DMS79 treated with DMSO at 0.1 percent for 48 hours (cell line): ENCODE data around the gene OR3A2.
"Not testable (repeated sequence)": the region's sequence is repeated elsewhere in the genome, so short reads cannot be mapped to it uniquely, and the experiment has no call there.

Experiments
- DNase-seq: peaks from one replicate; lab custom pipeline; 2025; lab: John Stamatoyannopoulos, UW

The OR3A2 gene

DNA sequence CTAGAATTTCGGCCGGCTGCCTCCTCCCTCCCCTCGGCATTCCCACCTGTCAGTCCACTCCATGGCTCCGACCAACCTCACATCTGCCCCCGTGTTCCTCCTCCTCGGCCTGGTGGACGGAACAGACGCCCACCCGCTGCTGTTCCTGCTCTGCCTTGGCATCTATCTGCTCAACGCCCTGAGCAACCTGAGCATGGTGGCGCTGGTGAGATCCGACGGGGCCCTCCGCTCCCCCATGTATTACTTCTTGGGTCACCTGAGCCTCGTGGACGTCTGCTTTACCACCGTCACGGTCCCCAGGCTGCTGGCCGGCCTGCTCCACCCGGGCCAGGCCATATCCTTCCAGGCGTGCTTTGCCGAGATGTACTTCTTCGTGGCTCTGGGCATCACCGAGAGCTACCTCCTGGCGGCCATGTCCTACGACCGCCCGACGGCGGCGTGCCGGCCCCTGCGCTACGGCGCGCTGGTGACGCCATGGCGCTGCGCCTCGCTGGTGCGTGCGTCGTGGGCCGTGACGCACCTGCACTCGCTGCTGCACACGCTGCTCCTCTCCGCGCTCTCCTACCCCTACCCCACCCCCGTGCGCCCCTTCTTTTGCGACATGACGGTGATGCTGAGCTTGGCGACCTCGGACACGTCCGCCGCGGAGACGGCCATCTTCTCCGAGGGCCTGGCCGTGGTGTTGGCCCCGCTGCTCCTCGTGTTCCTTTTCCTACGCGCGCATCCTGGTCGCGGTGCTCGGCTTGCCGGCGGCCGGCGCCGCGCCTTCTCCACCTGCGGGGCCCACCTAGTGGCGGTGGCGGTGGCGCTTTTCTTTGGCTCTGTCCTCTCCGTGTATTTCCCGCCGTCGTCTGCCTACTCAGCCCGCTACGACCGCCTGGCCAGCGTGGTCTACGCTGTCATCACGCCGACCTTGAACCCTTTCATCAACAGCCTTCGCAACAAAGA is at the start of gene OR3A2:
OR3A2 (minus strand) TSS at position 440 of the 948 bp plus-strand sequence.
- no peak for DNase-seq

DNA sequence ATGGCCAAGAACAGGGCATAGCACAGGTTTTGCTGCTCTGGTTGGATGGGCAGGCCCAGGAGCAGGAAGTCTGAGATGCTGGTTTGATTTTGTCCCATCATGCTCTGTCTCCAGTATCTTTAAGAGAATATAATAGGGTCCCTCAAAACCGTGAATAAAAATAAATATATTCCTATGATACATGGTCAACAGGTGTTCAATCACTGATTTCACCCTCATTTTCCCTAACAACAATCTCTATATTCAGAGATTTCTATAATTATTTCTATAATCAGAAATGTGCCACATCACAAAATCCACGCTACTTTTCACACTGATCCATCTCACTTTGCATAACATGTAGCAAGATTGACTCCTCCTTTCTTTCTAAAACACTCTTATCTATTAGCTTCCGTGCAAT is 47.6 kb upstream of the OR3A2 start, which contains the start of gene OR1E2:
OR1E2 (minus strand) TSS at position 101 of the 400 bp plus-strand sequence; CDS start at position 101, 0 bp downstream.
- no peak for DNase-seq

DNA sequence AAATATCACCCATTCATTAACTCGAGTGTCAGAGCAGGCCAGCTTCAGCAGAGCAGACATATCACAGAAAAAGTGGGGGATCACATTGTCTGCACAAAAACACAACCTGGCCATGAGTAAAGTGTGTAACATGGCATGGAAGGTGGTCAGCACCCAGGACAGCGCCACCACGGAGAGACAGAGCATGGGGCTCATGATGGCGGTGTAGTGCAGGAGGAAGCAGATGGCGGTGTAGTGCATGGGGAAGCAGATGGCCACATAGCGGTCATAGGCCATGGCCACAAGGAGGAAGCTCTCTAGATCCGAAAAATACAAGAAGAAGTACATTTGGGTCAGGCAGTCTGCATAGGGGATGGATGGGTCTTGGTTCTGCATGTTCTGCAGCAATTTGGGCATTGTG is 47.1 kb upstream of the OR3A2 start:
- not testable (repeated sequence) for DNase-seq

DNA sequence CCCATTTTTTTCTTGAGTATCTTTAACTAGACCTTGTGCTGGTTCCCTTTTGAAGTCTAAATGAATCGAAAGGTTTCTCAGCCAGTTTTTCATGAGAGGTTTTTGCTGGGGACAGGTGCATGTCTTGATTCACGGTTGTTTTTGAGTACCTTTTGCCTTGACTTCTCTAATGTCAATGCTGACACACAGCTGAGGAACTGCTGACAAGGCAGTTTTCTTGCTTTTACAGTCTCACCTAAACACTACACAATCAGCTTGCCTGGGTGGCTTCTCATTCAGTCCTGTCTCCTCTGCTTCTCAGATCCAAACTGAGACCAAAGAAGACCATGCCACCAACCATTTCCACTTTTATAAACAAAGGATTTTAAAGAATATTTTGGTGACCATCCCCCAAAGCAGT is 32.1 kb upstream of the OR3A2 start:
- DNase-seq = no peak

DNA sequence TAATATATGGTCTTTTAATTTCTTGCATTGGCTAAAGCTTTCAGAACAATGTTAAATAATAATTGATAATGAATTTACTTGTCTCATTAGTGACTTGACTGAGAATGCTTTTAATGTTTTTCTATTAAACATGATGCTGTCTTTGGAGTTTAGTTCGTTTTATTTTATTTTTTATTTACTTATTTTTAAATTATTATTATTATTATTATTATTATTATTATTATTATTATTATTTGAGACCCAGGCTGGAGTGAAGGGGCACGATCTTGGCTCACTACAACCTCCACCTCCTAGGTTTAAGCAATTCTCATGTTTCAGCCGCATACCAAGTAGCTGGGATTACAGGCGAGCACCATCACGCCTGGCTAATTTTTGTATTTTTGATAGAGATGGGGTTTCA is 29.5 kb upstream of the OR3A2 start:
- no peak for DNase-seq

- DNase-seq = not testable (repeated sequence)
These were observed 26.1 kb upstream of the OR3A2 start for GRCh38 chr17:3412216-3412615.

- no peak for DNase-seq
These were observed 25.0 kb upstream of the OR3A2 start, which contains the start of gene OR3A3 for GRCh38 chr17:3411070-3411469. Gene OR3A3 (plus strand): TSS chr17:3411370.

DNA sequence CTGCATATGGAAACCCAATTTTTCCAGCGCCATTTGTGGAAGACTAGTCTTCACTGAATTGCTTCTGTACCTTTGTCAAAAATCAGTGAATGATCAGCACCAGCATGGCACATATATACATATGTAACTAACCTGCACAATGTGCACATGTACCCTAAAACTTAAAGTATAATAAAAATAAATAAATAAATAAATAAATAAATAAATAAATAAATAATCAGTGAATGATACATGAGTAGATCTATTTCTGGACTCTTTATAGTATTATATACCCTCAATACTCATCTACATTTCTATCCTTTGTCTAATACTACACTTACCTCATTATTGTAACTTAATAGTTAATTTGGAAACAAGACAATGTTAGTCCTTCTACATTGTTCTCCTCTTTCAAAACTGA is 17.7 kb upstream of the OR3A2 start:
- not testable (repeated sequence) for DNase-seq

DNA sequence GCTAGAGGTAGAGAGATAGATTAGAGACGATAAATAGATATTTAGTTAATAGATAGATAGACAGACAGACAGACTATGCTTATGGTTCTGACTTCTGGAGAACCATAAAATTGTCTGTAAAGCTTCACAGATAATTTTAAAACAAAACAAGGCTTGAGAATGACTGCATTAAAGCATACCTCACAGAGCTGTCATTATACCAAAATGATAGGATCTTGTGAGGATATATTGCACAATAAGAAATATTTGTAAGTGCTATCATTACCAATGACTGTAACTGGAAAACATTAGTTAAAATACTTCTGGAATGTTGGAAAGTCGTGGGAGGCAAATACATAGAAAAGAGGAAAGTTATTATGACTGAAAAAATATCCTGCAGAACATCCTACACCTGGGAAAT is 15.7 kb upstream of the OR3A2 start:
- no peak for DNase-seq

DNA sequence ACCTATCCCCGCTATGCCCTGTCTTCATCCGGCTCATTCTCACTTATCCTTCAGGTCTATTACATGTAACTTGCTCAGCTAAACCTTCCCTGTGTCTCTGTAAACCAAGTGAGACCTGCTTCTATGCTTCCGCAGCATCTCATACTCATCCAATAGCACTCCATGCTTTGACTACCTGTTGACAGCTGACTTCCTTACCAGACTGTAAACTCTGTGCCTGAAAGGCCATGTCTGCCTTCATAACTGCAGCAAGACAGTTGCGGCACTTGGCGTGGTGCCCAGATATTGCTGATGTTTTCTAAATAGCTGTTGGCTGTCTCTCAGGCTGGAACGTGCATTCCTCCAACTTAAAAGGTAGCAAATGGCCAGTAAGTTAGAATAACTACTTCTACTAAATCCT is 13.9 kb upstream of the OR3A2 start:
- no peak for DNase-seq

GRCh38 chr17:3398310-3398709 is 12.2 kb upstream of the OR3A2 start, which contains the start of gene OR1E1:
Gene OR1E1 (minus strand): TSS chr17:3398410. CDS start chr17:3398410, 0 bp downstream.
- no peak for DNase-seq

GRCh38 chr17:3397801-3398200 is 11.7 kb upstream of the OR3A2 start:
- not testable (repeated sequence) for DNase-seq

GRCh38 chr17:3389791-3390190 is 3.7 kb upstream of the OR3A2 start:
- DNase-seq = no peak

DNA sequence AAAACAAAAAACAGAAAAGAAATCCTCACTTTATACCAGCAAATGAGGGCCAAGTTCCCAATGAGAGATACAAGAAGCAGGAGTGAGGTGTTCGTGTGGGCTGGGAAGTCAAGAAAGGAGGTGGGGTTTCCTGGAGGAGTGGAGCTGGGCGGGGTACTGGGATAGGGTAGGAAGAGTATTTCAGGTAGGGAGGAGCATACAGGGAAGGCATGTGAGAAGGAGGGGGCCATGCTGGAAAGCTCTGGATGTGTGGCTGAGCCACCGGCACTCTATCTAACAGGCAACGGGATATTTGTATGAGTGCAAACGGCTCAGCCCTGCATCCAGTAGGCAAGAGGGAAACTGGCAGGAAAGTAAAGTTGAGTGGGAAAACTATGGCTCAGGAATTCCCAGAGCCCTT is 4.2 kb downstream of the OR3A2 start:
- DNase-seq = no peak

GRCh38 chr17:3378321-3378720 is 7.8 kb downstream of the OR3A2 start:
- no peak for DNase-seq

DNA sequence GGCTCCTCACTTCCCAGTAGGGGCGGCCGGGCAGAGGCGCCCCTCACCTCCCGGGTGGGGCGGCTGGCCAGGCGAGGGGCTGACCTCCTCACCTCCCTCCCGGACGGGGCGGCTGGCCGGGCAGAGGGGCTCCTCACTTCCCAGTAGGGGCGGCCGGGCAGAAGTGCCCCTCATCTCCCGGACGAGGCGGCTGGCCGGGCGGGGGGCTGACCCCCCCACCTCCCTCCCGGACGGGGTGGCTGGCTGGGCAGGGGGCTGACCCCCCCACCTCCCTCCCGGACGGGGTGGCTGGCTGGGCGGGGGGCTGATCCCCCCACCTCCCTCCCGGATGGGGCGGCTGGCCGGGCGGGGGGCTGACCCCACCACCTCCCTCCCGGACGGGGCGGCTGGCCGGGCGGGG is 14.9 kb downstream of the OR3A2 start:
- not testable (repeated sequence) for DNase-seq

DNA sequence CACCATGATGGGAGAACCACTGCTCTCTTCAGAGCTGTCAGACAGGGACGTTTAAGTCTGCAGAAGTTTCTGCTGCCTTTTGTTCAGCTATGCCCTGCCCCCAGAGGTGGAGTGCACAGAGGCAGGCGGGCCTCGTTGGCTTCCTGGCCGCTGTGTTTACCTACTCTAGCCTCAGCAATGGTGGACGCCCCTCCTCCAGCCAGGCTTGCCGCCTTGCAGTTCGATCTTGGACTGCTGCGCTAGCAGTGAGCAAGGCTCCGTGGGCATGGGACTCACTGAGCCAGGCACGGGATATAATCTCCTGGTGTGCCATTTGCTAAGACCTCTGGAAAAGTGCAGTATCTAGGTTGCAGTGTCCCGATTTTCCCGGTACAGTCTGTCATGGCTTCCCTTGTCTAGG is 43.3 kb downstream of the OR3A2 start:
- not testable (repeated sequence) for DNase-seq

DNA sequence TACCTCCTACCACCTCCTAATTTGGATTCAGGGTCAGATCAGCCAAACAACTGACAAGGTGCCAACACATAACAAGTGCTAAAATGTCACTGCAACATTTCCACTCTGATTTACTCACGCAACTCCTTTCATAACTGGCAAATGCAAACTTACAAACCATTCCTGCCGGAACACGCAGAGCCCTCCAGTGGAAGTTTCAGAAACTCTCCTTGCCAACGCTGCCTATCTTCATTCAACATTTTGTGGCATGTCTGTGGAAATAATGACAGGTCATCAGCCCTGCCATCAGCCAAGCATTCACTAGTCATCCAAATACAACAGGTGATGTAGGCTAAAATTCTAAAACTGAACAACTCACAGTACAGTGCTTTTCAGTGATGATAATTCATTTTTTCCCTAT is 50.2 kb downstream of the OR3A2 start:
- DNase-seq = no peak

DNA sequence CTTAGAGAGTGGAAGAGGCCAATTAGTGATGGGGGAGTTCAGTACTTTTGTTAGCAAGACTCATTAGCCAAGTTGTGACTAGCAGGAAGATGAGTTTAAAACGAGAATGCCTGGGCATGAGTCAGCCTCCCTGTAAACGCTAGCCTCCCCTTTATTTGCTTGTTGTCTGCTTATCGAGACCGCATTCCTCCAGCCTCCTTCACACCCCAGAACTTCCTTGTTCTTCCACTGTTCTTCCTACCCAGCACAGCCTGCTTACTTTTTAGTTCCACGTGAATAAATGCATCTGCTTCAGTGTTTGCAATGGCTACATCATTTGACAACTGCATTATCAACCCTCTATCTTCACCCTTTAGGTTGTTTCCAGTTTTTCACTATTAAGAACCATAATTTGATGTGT is 67.8 kb downstream of the OR3A2 start:
- DNase-seq = no peak

DNA sequence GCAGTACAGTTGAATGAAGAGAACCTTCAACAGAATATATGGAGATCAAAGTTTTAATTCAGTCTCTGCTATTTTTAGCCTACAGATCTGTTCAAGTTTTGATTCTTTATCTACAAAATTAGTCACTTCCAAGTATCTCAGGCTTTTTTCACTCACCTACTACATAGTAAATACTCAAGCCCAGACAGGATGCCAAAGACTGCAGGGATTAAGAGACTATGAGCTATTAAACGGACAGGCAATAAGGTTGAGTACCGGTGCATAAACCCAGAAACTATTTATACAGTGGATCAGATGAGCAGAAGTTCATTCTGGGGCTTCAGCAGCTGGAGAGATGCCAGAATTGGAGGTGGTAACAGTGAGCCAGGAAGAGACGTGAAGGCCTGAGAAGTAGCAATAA is 69.3 kb downstream of the OR3A2 start:
- DNase-seq = no peak

DNA sequence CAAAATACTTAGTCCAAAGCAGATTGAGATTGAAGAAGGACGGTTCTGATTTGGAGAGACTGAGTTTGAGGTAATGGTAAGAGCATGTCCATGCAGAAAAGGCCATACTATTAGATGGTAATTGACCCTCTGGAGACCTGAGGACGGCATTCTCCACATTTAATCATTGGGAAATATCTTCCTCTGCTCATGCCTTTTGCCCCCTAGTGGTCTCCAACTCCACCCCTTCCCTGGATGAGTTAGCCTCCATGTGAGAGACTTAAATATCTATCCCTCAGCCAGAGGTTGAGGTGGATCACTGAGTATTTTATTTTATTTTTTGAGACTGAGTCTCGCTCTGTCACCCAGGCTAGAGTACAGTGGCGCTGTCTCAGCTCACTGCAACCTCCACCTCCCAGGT is 77.5 kb downstream of the OR3A2 start:
- no peak for DNase-seq

DNA sequence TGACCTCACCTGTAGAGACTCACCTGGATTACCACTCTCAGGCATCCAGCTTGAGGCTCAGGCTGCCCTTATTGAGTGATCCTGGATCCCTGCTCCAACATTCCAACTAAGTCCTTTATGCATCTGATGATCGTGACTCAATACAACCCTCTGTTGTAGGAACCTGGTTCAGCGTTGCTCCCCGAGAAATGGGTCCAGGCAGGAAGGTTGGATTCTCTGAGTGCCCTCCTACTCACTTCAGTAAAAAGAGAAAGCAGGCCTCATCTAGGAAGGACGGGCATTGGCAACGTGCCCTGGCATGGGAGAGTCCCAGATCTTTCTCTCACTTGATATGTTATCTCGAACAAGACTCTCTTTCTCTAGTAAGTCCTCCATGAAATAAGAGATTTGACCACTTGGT is 87.8 kb downstream of the OR3A2 start, which contains the start of gene OR3A1:
OR3A1 (minus strand) TSS at position 101 of the 400 bp plus-strand sequence. CDS start 5,778 bp downstream, outside the sequence.
- no peak for DNase-seq

- DNase-seq = no peak
These were observed 90.5 kb downstream of the OR3A2 start for GRCh38 chr17:3295632-3296031.
